Upper lobe of left lung (tissue), 6 donors: Measurements from ENCODE around the gene FAM236D. TPM values are rescaled to one million over a fixed set of nuclear protein-coding genes. Genes with fewer than 3 reads are reported as not detected.

Source experiments
- total RNA-seq, 6 donors: library from RNA; depleted of rRNA in 4 of 6; stranded (reverse); fragments of >200 nt in 4 of 6; gene quantifications; one replicate each; pipeline versions ENCODE4 v1.1.0 to v1.2.1, GENCODE V29; 2016 to 2021
- donor health status: DM: no; HTN: no; CAD: no; lungs with moderate emphysema.
- donor health status: DM: no; HTN: yes; CAD: no; lungs with severe emphysema.

The FAM236D gene
- total RNA-seq, 6 donors from 2014 or later = not detected

Other genes starting within 250 kb of the FAM236D start
- 10 to 100 TPM; 21.5 to 56.6 (median 35.0) TPM for gene HDAC8, start 235.4 kb downstream of the FAM236D start, total RNA-seq
- 10 to 100 TPM in 1 of 6 donors, 1 to 10 TPM in 5; 2.3 to 10.5 (median 3.4) TPM for gene PHKA1, start 93.9 kb downstream of the FAM236D start, total RNA-seq
- gene DMRTC1B, start 31.3 kb downstream of the FAM236D start, total RNA-seq = 1 to 10 TPM in 1 of 6 donors, under 1 TPM in 4, not detected in 1; 0.24 to 1.4 (median 0.79) TPM
- gene FAM236B, start 25.6 kb downstream of the FAM236D start, total RNA-seq = not detected
- gene FAM236C, start 104.4 kb upstream of the FAM236D start, total RNA-seq = not detected
- gene FAM236A, start 130.0 kb upstream of the FAM236D start, total RNA-seq = not detected
- under 1 TPM in 2 of 6 donors, not detected in 4; 0.29 to 0.44 TPM for gene DMRTC1, start 135.6 kb upstream of the FAM236D start, total RNA-seq
- gene PABPC1L2B, start 194.7 kb upstream of the FAM236D start, total RNA-seq = not detected